MV-4-11 (cell line): ENCODE data around the gene OPRL1.

Source experiments
- DNase-seq: peaks from one replicate; lab custom pipeline; 2025; lab: John Stamatoyannopoulos, UW

Gene OPRL1

DNA sequence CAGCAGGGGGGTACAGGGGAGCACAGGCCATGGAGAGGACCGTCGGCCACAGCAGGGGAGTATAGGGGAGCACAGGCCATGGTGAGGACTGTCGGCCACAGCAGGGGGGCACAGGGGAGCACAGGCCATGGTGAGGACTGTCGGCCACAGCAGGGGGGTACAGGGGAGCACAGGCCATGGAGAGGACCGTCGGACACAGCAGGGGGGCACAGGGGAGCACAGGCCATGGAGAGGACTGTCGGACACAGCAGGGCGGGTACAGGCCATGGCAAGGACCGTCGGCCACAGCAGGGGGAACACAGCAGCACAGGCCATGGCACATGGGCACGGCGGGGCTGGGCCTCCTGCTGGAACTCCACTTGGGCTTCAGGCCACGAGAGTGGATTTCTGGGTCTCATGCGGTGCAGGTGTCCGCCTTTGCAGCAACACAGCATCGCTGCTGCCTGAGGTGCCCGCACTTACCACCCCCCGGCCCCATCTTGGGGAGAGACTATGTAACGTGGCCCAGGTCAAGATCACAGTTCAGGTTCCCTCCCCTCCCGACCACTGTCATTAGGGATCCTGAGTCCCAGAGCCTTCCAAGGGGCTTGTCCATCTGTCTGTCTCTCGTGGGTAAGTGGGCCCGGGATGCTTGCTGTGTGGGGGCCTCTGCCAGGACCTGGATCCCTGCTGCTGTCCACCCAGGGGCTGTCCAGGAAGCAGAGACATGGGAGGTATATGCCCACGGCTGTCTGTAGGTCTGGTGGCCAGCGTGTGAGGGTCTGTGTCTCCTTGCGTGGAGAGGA, 25.0 kb downstream of the OPRL1 start:
- no peak for DNase-seq

DNA sequence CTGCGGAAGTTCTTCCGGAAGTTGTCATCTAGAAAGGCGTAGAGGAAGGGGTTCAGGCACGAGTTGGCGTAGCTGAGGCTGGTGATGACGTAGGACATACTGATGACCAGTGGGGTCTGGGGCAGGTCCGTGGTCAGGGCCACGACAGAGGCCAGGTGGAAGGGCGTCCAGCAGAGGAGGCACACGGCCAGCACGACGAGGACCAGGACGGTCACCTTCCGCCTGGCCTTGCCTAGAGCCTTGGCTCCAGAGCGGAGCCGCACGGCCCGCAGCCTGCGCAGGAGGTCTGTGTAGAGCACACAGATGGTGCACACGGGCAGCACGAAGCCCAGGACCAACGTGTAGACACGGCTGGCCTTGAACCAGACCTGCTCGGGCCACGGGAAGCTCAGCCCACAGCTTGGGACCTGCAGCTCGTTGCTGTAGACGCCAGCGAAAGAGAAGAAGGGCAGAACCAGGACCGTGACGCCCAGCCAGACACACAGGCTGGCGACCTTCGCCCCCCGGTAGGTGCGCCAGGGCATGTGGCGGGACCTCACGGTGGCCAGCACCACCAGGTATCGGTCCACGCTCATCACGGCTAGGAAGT, 26.1 kb downstream of the OPRL1 start:
- DNase-seq = no peak

DNA sequence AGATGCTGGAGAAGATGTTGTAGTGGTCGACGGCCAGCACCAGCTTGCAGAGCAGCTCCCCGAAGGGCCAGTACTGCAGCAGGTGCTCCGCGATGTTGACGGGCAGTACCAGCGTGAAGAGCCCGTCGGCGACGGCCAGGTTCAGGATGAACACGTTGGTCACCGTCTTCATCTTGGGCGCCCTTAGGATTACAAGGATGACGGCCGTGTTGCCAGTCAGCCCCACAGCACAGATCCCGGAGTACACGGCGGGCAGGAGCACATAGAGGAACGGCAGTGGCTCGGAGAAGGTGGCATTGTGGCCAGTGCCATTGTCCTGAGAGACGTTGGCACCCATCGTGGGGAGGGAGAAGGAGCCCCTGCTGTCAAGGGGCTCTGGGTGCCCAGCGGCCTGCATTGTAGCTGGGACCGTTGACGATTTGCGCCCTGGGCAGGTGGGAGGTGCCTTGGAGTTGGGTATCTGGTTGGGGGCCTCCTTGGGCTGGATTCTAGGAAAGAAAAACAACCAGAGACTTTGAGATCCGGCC, 26.6 kb downstream of the OPRL1 start:
- no peak for DNase-seq

DNA sequence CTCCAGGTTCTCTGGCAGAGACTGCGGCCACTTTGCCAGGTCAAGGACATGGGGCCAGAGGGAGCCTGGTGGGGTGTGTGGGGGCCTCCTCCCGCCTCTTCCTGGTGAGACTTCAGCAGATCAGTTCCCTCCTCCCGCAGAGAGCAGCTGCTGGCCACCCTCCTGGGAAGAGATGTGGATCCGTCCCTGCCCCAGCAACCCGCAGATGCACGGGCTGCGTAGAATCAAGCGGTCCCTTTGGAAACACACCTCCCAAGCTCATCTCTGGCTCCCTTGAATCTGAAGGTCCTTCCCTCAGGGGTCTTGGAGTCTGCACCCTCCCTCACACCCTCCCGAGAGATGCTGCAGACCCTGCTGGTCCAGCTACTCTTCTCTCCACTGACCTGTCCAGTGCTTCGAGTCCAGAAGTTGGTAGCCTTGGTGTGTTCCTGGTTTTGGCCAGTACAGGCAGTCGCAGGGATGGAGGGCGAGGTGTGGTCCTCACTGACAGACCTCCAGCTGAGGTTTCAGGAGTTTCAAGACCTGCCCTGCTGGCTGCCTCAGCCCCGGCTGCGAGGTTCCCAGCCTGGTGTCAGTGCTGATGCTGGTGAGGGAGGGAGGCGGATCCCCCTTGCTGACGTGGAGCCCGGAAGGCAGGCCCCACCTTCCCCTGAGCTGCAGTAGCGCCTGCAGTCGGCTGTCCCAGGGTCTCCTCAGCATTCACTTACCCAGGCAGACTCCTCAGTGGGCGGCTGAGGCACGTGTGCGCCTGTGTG, 27.3 kb downstream of the OPRL1 start, which contains the start of gene NPBWR2:
Gene NPBWR2, minus strand, starts transcription at position 585 of the 755 bp plus-strand sequence. CDS start 734 bp downstream, outside the sequence.
- no peak for DNase-seq

DNA sequence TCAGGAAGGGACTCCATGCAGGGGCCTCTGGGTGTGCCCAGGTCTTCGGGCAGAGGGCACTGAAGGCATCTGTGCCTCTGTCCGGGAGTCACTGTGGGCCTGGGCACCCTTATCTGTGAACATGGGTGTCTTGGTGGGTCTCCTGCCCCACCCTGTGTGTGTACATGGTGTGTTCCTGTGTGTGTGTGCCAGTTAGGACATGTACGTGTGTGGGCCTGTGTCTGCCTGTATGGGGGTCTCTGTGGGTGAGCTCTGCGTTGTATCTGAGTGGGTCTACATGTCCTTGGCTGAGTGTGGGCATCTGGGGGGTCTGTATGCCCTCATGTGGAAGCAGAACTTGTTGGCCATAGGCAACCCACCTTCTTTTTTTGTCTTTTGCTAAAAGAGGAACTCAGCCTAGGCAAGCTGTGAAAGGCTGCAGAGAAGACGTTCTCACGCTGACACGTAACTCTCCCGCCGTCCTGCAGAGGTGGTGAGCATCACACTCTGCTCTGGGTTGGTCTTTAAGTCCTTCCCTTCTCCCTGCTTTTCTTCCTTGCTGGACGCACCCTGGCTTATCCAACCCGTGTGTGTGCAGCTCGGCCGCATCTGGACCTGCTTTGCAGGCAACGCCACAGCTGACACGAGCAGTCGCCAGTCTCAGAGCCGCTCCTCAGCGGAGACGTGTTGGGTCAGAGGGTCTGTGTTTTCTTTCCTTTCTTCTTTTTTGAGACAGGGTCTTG, 28.0 kb downstream of the OPRL1 start:
- peak; percentile 77 for DNase-seq

DNA sequence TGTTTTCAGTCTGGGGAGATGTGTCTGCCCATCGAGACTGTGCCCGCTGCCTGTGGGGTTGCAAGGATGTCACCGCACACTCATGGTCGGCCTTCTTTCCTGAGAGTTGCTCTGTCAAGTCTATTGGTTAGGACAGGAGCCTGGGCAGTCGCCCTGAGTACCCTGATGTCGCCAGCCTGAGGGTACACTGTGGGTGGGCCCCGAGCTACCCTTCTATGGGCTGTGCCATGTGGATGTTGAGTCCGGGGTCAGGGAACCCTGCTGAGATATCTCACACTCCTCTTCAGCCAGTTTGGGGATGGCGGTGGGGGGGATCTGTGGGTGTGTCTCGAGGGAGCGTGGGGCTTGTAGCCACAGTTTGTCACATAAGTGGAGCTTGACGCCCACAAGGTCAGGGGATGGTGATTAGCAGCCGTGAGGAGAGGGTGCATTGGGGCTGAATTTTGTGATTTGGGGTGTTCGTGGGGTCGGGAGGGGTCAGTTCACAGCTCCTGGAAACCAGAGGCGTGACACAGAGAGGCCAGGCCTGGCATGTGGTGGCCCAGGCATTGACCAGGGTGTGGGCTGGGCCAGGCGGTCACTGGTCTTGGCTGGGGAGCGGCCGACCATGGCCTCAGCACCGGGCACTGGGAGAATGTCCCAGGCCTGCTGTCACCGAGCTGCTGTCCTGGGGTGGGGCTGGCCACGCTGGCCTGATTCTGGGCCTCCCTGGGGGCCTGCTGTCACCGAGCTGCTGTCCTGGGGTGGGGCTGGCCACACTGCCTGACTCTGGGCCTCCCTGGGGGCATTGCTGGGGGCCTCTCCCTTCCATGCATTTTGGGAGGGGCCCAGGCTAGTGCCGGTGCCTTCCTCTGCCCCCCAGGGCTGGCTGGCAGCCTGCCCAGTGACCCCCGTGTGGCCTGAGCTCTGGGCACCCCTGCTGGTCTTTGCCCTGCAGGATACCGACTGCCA, 29.1 kb downstream of the OPRL1 start:
- DNase-seq = no peak

DNA sequence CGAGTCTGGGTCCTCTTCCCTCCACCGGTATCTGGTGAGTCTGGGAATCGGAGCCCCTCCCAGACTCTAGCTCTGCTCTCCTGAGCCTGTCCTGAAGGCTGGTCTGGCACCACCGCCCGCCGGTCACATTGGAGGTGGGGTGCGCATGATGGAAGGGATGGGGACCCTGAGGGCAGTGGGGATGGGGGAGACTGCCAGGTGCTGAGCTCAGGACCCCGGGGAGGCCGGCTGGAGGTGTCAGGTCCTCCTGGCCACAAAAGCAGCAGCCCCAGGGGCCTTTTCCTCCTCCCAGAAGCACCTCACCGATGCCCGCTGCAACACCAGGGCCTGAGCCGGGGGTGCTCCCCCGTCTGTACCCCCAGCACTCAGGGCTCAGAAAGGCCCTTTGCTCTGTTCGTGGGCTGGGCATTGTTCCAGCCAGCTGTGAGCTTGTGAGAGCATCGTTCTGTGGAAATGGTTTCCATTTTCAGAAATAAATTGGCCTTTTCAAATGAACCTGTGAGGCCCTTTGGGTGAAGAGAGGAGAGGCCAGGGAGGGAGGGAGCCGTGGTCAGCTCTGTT, 30.0 kb downstream of the OPRL1 start:
- DNase-seq = no peak

DNA sequence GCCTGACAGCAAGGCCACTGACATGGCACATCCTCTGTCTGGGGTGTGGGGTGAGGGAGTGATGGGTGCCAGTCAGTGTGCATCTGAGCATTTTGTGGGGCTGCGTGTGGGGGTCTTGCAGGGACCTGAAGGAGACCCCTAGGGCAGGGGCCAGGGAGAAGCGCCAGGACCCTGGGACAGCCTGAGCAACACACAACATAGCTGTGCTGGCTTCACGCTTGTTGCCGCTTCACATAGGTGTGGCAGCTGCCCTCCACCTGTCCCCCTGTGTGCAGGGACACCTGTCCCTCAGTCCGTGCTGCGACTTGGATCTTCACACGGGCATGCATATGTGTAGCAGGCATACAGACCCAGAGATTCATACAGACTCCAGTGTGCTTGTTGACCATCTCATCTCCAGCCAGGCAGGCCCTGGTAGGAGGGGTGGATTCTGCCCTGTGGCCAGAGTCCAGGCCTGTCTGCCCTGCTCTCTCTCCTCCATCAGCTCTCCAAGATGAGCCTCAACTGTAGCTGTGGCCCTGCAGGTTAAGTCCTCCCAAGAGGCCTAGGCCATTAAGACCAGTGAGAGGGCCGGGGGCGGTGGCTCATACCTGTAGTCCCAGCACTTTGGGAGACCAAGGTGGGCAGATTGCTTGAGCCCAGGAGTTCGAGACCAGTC, 30.7 kb downstream of the OPRL1 start:
- no peak for DNase-seq

DNA sequence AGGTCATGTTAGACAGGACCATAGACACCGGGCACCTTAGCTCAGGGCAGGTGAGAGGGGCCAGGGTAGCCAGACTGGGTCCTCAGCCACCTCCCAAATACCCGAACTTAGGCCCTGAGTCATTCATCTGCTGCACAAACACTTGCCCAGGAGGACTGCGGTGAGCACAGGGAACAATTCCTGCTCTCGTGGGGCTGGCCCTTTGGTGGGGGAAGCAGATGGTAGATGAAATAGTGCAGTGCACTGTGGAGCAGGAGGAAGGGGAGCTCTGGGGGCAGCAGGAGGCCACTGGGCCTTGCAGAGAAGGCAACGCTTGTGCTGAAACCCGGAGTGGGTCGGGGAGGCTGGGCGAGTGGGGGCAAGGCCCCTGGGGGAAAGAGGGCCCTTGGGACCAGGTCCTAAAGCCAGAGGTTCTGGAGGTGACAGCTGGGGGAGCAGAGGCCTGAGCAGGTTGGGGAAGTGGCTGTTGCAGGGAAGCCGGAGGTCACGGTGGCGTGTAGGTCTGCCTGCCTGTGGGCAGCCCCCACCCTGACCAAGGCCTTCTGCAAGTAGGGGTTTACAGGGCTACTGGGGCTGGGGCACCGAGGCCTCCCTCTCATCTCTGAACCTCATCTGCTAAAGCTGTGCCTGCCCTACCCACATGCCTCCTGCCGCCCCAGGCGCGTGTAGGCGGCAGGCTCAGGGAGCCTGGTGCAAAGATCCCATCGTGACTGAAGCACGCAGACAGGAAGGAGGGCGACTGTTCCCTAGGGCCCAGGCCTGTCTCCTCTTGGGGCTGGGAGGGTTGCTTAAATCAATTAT, 32.2 kb downstream of the OPRL1 start:
- no peak for DNase-seq

DNA sequence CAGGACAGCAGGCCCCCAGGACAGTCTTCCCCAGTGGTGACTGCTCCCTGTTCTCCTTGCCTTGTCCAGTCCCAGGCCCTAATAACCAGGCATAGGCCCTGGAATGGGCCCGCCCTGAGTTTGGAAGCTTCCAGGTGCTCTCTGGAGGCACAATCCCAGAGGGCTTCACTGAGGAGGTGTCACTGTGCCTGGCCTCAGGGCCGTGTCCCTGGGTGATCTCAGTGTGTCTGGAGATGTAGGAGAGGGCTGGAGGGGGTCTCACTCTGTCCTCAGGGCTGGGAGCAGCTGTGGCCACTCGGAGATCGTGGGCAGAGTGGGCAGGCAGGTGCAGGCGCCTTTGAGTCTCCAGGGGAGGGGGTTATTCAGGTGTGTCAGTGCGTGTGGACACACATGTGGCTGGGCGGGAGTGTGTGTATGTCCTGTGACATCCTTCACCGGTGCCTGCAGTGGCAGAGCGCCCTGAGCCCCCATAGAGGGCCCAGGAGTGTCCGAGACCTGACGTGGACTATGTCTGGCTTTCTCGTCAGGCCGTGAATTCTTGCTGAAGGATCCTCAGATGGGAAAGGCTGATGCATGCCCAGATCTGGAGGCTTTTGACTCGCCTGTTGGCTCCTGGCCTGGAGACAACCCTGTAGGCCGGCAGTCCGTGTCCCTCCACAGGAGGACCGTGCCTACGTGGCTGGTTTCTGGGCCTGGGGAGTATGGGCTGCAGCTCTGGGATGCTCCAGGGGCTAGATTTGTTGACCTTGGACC, 33.0 kb downstream of the OPRL1 start:
- DNase-seq = no peak

DNA sequence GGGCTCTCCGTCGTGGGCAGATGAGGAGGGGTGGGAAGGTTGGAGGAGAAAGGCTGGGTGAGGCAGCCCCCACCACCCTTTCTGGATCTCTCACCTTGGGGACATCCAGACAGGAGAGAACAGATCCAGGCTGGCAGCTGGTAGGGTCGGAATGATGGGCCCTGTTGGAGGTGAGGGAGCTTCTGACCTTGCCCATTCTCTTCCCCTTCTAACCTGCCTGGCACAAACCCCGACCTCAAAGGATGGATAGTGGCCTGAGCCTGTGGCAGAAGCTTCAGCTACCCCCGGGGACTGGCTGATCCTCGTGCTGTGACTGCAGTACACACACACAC, 33.5 kb downstream of the OPRL1 start:
- DNase-seq = no peak

DNA sequence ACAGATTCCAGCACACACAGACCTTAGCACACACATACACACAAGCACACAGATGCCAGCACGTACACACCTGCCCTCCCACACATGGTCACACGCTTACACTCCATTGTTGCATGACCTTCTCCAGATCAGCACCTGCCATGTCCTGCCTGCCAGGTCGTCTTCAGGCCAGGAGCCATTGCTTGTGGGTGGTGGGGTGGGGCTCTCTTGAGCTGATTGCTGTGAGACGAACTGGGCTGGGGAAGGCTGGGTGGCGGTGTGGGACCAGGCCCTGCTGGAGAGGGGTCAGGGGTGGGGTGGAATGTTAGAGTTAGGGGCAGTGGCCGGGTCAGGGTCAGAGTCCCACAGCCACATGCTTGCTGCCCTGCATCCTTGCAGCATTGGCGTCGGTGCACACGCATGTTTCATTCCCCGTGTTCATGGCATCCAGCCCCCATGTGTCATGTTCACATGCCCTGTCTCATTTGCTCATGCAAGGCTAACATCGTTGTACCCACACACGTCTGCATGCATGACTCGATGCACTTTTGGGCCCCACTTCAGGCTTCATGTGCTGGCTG, 34.0 kb downstream of the OPRL1 start:
- no peak for DNase-seq

DNA sequence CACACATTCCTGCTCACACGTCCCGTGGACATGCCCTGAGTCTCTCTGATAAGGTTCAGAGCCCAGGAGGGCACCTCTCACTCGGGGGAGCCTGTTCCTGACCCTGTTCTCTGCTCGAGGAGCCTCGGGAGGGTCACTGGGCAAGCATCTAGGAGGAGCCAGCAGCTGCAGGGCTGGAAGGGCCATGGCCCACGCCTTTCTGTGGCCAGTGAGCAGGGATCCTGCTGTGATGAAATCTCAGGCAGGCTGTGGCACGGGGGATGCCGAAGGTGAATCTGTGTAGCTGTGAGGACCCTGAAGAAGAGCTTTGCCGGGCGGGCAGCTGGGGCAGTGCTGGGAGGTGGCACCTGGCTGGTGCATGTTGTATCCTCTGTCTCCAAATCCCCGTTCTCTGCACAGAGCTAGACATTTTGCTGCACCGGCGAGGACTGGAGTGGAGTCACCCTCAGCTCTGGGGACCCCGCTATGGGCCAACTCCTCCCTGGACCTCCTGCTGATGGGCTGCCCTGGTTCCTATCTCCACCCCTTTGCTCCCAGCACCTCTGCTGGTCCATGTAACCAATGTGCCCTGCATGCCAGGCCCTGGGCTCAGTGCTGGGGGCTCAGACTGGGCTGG, 34.6 kb downstream of the OPRL1 start:
- no peak for DNase-seq

DNA sequence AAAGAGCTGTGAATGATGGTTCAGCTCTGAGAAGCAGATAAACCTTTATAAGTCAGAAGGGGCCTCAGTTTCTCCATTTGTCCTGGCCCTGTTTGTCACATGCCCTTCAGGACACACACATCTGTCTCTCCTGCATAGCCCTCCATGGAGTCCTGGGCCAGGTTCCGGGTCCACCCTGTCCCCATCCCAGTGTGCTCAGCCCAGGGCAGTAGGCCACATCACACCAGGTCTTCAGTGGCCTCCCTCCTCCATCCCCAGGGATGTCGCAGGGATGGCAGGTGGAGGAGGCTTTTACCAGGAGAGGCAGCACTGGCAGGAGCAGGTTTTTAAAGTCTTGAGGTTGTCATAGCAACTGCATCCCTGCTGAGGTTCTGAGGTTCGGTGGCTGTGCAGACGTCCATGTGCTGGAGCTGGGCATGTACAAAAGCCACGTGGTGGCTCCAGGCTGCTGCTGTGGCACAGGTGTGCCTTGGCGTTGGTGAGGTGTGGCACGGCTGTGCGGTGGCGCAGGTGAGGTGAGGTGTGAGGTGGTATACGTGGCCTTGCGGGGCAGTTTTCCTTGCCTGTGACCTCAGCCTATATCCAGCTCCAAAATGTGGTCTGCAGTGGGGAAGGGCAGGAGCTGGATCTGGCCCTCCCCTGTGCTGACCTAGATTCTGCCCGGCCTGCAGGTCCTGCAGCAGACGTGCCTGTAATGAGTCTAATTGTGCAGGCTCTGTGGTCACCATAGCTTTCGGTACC, 35.5 kb downstream of the OPRL1 start:
- DNase-seq = no peak

DNA sequence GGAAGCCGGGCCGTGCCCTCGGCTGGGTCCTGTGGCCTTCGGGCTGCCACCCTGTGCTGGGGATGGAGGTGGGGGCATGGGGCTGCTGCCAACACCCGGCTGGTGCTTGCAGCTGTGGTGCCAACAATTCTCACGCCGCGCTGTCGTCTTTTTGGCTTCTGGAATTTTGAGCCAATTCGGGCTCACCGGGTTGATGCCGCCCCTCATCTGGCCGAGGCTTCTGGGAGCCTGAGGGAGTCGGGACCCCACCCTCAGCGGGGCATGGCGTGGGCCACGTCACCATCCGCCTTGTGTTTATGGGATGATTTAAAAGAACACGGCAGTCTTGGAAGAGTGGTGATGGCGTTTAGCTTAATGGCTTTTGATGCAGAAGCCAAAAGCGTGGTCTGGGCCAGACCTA, 36.1 kb downstream of the OPRL1 start:
- no peak for DNase-seq

DNA sequence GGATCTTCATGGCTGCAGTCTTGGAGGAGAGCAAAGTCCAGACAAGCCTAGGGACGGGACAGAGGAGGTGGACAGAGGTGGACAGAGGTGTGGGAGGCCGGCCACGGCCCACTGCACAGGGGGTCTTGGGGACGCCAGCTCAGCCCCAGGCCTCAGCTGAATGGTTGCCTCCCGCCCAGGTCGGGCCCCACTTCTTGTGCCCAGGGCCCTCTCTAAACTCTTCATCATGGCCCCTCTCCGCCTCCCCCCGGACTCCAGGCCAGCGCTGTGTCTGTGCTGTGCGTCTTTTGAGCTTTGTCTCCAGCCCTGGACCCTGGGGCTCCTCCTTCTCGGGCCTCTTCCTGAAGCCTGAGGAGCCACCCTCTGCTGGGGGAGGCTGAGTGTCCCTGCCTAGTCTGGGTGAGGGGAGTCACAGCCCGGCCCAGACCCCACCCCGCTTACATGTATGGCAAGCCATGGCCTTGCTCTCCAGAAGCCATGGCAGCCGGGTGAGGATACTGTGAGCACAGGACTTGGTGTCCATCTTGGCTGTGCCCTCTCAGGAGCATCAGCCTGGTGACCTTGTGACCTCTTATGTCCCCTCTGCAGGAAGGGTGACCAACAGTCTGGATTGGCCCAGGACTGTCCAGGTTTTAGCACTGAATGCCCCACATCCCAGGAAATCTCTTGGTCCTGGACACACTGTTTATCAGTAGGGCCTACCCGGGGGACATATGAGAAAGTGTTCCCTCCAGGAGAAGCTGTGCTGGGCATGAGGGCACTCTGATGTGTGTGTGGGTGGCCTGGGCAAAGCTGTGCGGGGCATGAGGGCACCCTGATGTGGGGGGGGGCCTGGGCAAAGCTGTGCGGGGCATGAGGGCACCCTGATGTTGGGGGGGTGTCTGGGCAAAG, 36.9 kb downstream of the OPRL1 start:
- no peak for DNase-seq
